Measurements from ENCODE around the gene TPK1. TPM values are rescaled to one million over a fixed set of nuclear protein-coding genes. Genes with fewer than 3 reads are reported as not detected.

The TPK1 gene
- total RNA-seq, 1 donor from 2014 or later: 4.0 TPM

GRCh38 chr7:144459635-144460034 lies 376.2 kb downstream of the TPK1 start:
- Mint-ChIP-seq H3K9me3 (peaks cover 8% of the 10 kb centered on the region), H3K36me3 (ENCODE audit: low read depth) (no peaks in the 10 kb centered on the region), H3K4me3 (no peak overlapping the region), H3K27ac (ENCODE audit: unreplicated experiment) (no peak overlapping the region), H3K27me3 (ENCODE audit: low read depth) (no peaks in the 10 kb centered on the region), H3K4me1 (peaks cover 9% of the 10 kb centered on the region)
- TF ChIP-seq CTCF (conservative IDR thresholded peaks at IDR 0.05): no peak
- DNase-seq (ENCODE audit: low read depth, low spot score): no peak

- Mint-ChIP-seq H3K9me3 (no peaks in the 10 kb centered on the region), H3K27ac (ENCODE audit: unreplicated experiment) (no peak overlapping the region), H3K4me3 (no peak overlapping the region), H3K4me1 (peaks cover 6% of the 10 kb centered on the region), H3K27me3 (ENCODE audit: low read depth) (no peaks in the 10 kb centered on the region), H3K36me3 (ENCODE audit: low read depth) (no peaks in the 10 kb centered on the region)
- no peak for DNase-seq (ENCODE audit: low read depth, low spot score)
- TF ChIP-seq CTCF (conservative IDR thresholded peaks at IDR 0.05): no peak
Measured at GRCh38 chr7:144455040-144455404, 380.8 kb downstream of the TPK1 start.

GRCh38 chr7:144454256-144455039 lies 381.4 kb downstream of the TPK1 start:
- Mint-ChIP-seq H3K4me1 (peaks cover under 1% of the 10 kb centered on the region), H3K27ac (ENCODE audit: unreplicated experiment) (no peak overlapping the region), H3K9me3 (no peaks in the 10 kb centered on the region), H3K4me3 (no peak overlapping the region), H3K36me3 (ENCODE audit: low read depth) (no peaks in the 10 kb centered on the region), H3K27me3 (ENCODE audit: low read depth) (no peaks in the 10 kb centered on the region)
- no peak for DNase-seq (ENCODE audit: low read depth, low spot score)
- peak; percentile 52 for TF ChIP-seq CTCF (conservative IDR thresholded peaks at IDR 0.05)

GRCh38 chr7:144452064-144452463 lies 383.8 kb downstream of the TPK1 start:
- Mint-ChIP-seq H3K4me3 (no peak overlapping the region), H3K36me3 (ENCODE audit: low read depth) (no peaks in the 10 kb centered on the region), H3K9me3 (no peaks in the 10 kb centered on the region), H3K27me3 (ENCODE audit: low read depth) (no peaks in the 10 kb centered on the region), H3K4me1 (no peaks in the 10 kb centered on the region), H3K27ac (ENCODE audit: unreplicated experiment) (no peak overlapping the region)
- DNase-seq (ENCODE audit: low read depth, low spot score): no peak
- no peak for TF ChIP-seq CTCF (conservative IDR thresholded peaks at IDR 0.05)

GRCh38 chr7:144445590-144445989 lies 390.3 kb downstream of the TPK1 start:
- H3K36me3 Mint-ChIP-seq (ENCODE audit: low read depth): no peaks in the 10 kb centered on the region
- no peak for TF ChIP-seq CTCF (conservative IDR thresholded peaks at IDR 0.05)

More at GRCh38 chr7:144445590-144445989, 390.3 kb downstream of the TPK1 start:
- DNase-seq (ENCODE audit: low read depth, low spot score): no peak
- H3K4me3 Mint-ChIP-seq: no peak overlapping the region
- H3K4me1 Mint-ChIP-seq: no peaks in the 10 kb centered on the region
- H3K9me3 Mint-ChIP-seq: no peaks in the 10 kb centered on the region
- H3K27ac Mint-ChIP-seq (ENCODE audit: unreplicated experiment): no peak overlapping the region
- H3K27me3 Mint-ChIP-seq (ENCODE audit: low read depth): no peaks in the 10 kb centered on the region
